Effector memory CD4-positive, alpha-beta T cell (primary cell): ENCODE measurements around the gene OSBP.
"Not testable (repeated sequence)": the region's sequence is repeated elsewhere in the genome, so short reads cannot be mapped to it uniquely, and the experiment has no call there.

Experiments
- DNase-seq, 3 donors: peaks; one replicate each; pipeline ENCODE4 v3.0.0-alpha.2; 2020
- H3K27ac ChIP-seq: 2 replicates; pipeline ENCODE4 v1.7.0; 2013; ENCODE audit warnings: mild to moderate bottlenecking, low read length, moderate library complexity; ENCODE audit not compliant: insufficient read depth, poor library complexity, severe bottlenecking
- H3K27me3 ChIP-seq: replicated peaks from 2 replicates; pipeline ENCODE4 v1.7.0; 2013; ENCODE audit warnings: mild to moderate bottlenecking, low read length; ENCODE audit not compliant: insufficient read depth, control insufficient read depth, poor library complexity, severe bottlenecking
- H3K36me3 ChIP-seq: 2 replicates; pipeline ENCODE4 v1.7.0; 2013; ENCODE audit warnings: mild to moderate bottlenecking, low read length, moderate library complexity; ENCODE audit not compliant: control insufficient read depth, insufficient read depth
- H3K4me1 ChIP-seq: 2 replicates; pipeline ENCODE4 v1.7.0; 2013; ENCODE audit warnings: low read length, mild to moderate bottlenecking; ENCODE audit not compliant: control insufficient read depth, insufficient read depth, poor library complexity, severe bottlenecking
- H3K4me3 ChIP-seq: 2 replicates; pipeline ENCODE4 v1.7.0; 2013; ENCODE audit warnings: low read length, low read depth, mild to moderate bottlenecking; ENCODE audit not compliant: insufficient read depth, poor library complexity, severe bottlenecking
- H3K9me3 ChIP-seq: 2 replicates; pipeline ENCODE4 v1.7.0; 2013; ENCODE audit warnings: mild to moderate bottlenecking, low read length, moderate library complexity; ENCODE audit not compliant: control insufficient read depth

OSBP gene

GRCh38 chr11:59545179-59546020 lies 70.2 kb downstream of the OSBP start:
- no peaks in the 10 kb centered on the region for H3K27me3 ChIP-seq
- no peaks in the 10 kb centered on the region for H3K4me1 ChIP-seq
- no peaks in the 10 kb centered on the region for H3K9me3 ChIP-seq
- H3K4me3 ChIP-seq = no peak overlapping the region
- H3K27ac ChIP-seq = no peak overlapping the region
- DNase-seq = no peak
- H3K36me3 ChIP-seq = no peaks in the 10 kb centered on the region

- no peak for DNase-seq
Measured at GRCh38 chr11:59544869-59545178, 70.8 kb downstream of the OSBP start.

GRCh38 chr11:59543713-59544112 lies 71.9 kb downstream of the OSBP start:
- not testable (repeated sequence) for H3K9me3 ChIP-seq, H3K36me3 ChIP-seq, H3K27ac ChIP-seq, H3K4me3 ChIP-seq, H3K4me1 ChIP-seq, DNase-seq, H3K27me3 ChIP-seq

More at GRCh38 chr11:59544869-59545178, 70.8 kb downstream of the OSBP start:
- Histone ChIP-seq H3K27me3 (no peaks in the 10 kb centered on the region), H3K9me3 (no peaks in the 10 kb centered on the region), H3K27ac (no peak overlapping the region), H3K36me3 (no peaks in the 10 kb centered on the region), H3K4me3 (no peak overlapping the region), H3K4me1 (no peaks in the 10 kb centered on the region)

GRCh38 chr11:59542142-59542810 lies 73.3 kb downstream of the OSBP start:
- H3K9me3 ChIP-seq = no peaks in the 10 kb centered on the region
- no peaks in the 10 kb centered on the region for H3K27me3 ChIP-seq
- H3K27ac ChIP-seq = no peak overlapping the region
- H3K4me3 ChIP-seq = no peak overlapping the region
- peaks cover 1% of the 10 kb centered on the region for H3K4me1 ChIP-seq
- H3K36me3 ChIP-seq = no peaks in the 10 kb centered on the region
- no peak for DNase-seq

- Histone ChIP-seq H3K27me3 (no peaks in the 10 kb centered on the region), H3K36me3 (no peaks in the 10 kb centered on the region), H3K4me3 (no peak overlapping the region), H3K4me1 (peaks cover 6% of the 10 kb centered on the region), H3K9me3 (no peaks in the 10 kb centered on the region), H3K27ac (no peak overlapping the region)
- no peak for DNase-seq
Measured at GRCh38 chr11:59534676-59535075, 80.9 kb downstream of the OSBP start.

- no peak overlapping the region for H3K27ac ChIP-seq
- no peaks in the 10 kb centered on the region for H3K9me3 ChIP-seq
- H3K36me3 ChIP-seq = no peaks in the 10 kb centered on the region
- H3K27me3 ChIP-seq = no peaks in the 10 kb centered on the region
- H3K4me3 ChIP-seq = no peak overlapping the region
- peaks cover 6% of the 10 kb centered on the region for H3K4me1 ChIP-seq
- DNase-seq = no peak
Measured at GRCh38 chr11:59532620-59533019, 83.0 kb downstream of the OSBP start.

- Histone ChIP-seq H3K4me3 (no peak overlapping the region), H3K27ac (no peak overlapping the region), H3K27me3 (no peaks in the 10 kb centered on the region), H3K36me3 (no peaks in the 10 kb centered on the region), H3K9me3 (no peaks in the 10 kb centered on the region), H3K4me1 (no peaks in the 10 kb centered on the region)
- DNase-seq = no peak
Measured at GRCh38 chr11:59528711-59529110, 86.9 kb downstream of the OSBP start.
